Panc1 (cell line): ENCODE measurements around the gene KIF3A.

Experiments used
- POLR2AphosphoS5 ChIP-seq: IDR thresholded peaks from 2 replicates; pipeline ENCODE4 v1.6.1; 2012; ENCODE audit warnings: mild to moderate bottlenecking, low read depth, low read length, moderate library complexity
- TF ChIP-seq, protein P1 (sequence below): fragments of 450-650 bp; IDR thresholded peaks from 2 replicates; pipeline ENCODE4 v1.5.1; 2017; ENCODE audit warnings: mild to moderate bottlenecking

DNA sequence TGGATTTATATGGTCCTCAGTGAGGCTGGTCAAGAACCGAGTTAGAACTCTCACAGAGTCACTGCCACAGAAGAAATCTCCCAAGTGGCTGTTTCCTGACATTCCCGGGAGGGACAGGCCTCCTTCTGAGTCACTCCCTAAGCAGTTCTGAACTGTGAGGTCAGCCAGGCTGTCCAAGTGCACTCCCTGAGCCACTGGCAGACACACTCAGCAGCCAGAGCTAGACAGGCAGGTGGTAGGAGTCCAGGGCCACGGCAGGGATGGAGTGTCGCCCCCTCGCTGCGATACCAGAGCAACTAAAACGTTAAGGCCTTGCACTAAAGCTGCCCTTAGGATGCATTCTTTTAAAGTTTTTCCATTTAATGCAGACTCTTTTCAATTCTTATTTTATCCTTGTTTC is 60.2 kb downstream of the KIF3A start:
- TF ChIP-seq, protein P1, sequence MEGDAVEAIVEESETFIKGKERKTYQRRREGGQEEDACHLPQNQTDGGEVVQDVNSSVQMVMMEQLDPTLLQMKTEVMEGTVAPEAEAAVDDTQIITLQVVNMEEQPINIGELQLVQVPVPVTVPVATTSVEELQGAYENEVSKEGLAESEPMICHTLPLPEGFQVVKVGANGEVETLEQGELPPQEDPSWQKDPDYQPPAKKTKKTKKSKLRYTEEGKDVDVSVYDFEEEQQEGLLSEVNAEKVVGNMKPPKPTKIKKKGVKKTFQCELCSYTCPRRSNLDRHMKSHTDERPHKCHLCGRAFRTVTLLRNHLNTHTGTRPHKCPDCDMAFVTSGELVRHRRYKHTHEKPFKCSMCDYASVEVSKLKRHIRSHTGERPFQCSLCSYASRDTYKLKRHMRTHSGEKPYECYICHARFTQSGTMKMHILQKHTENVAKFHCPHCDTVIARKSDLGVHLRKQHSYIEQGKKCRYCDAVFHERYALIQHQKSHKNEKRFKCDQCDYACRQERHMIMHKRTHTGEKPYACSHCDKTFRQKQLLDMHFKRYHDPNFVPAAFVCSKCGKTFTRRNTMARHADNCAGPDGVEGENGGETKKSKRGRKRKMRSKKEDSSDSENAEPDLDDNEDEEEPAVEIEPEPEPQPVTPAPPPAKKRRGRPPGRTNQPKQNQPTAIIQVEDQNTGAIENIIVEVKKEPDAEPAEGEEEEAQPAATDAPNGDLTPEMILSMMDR, result no peak
- no peak for TF ChIP-seq POLR2AphosphoS5
